Subcutaneous abdominal adipose tissue (tissue), 5 donors: Measurements from ENCODE around the gene PLAAT3.
"Not testable (repeated sequence)": the region's sequence is repeated elsewhere in the genome, so short reads cannot be mapped to it uniquely, and the experiment has no call there.

Experiments used
- H3K27ac ChIP-seq: one replicate; pipeline ENCODE4 v1.7.0; 2013; ENCODE audit warnings: low read depth, mild to moderate bottlenecking, inconsistent platforms, low read length, moderate library complexity
- H3K27me3 ChIP-seq, 5 donors: one replicate each; pipeline ENCODE4 v1.7.0; 2013; ENCODE audit warnings: low read length in 5 of 5, inconsistent platforms in 1 of 5; ENCODE audit not compliant: control insufficient read depth in 5 of 5, insufficient read depth in 4 of 5
- H3K36me3 ChIP-seq, 5 donors: one replicate each; pipeline ENCODE4 v1.7.0; 2013; ENCODE audit warnings: low read length in 5 of 5; ENCODE audit not compliant: control insufficient read depth in 5 of 5, insufficient read depth in 5 of 5
- H3K4me1 ChIP-seq, 5 donors: one replicate each; pipeline ENCODE4 v1.7.0; 2013; ENCODE audit warnings: low read length in 5 of 5, mild to moderate bottlenecking in 3 of 5, moderate library complexity in 1 of 5; ENCODE audit not compliant: control insufficient read depth in 5 of 5, insufficient read depth in 5 of 5
- H3K4me3 ChIP-seq, 5 donors: one replicate each; pipeline ENCODE4 v1.7.0; 2013; ENCODE audit warnings: low read length in 5 of 5, low read depth in 1 of 5
- H3K9ac ChIP-seq, 5 donors: one replicate each; pipeline ENCODE4 v1.7.0; 2013; ENCODE audit warnings: low read length in 5 of 5, mild to moderate bottlenecking in 4 of 5, moderate library complexity in 3 of 5
- H3K9me3 ChIP-seq, 5 donors: one replicate each; pipeline ENCODE4 v1.7.0; 2013; ENCODE audit warnings: low read length in 5 of 5; ENCODE audit not compliant: control insufficient read depth in 5 of 5
- donor health status: healthy.
- donor health status: healthy.
- donor health status: healthy.
- donor health status: healthy.
- donor health status: healthy.

Gene PLAAT3

DNA sequence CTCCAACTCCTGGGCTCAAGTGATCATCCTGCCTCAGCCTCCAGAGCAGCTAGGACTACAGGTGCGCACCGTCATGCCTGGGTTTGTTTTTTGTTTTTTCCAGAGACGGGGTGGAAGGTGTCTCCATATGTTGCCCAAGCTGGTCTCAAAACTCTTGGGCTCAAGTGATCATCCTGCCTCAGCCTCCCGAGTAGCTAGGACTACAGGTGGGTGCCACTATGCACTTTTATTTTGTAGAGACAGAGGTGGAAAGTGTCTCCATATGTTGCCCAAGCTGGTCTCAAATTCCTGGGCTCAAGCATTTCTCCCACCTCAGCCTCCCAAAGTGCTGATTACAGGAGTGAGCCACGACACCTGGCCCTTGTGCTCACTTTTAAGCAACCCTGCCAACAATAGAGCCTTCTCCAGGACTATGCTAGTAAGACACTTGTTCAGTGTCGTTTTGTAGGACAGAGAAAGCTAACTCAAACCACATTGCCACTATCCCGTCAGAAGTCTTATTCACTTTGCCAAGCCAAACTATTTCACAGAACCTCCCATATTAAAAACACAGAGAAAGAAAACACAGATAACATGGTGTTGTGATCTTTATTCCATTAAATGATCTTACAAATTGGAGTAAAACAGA lies 9.4 kb upstream of the PLAAT3 start:
- Histone ChIP-seq H3K36me3 (peaks cover under 1 to 12% (median 7%) of the 10 kb centered on the region in 5 donors), H3K9me3 (no peaks in the 10 kb centered on the region), H3K4me1 (peaks cover 0 to 8% (median 0%) of the 10 kb centered on the region in 5 donors), H3K4me3 (no peak overlapping the region), H3K27me3 (no peaks in the 10 kb centered on the region), H3K27ac (no peak overlapping the region), H3K9ac (no peak overlapping the region)

DNA sequence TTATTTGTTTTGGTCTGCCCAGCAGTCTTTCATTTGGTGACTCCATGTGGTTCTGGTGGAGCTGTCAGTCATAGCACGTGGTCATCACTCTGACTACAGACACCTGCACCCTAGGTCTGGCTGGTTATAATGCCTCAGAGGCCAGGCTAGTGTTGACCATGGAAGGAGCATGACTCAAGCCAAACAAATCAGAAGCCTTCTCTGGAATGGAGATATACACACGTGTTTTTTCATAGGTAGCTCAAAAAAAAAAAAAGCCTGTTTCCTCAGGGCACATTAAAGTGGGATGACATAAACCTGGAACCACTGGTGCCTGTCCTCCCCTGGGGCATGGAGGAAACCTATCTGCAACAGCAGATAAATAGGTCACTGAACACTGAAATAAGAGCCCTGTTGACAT lies 8.1 kb upstream of the PLAAT3 start:
- Histone ChIP-seq H3K27me3 (no peaks in the 10 kb centered on the region), H3K9me3 (no peaks in the 10 kb centered on the region), H3K4me3 (no peak overlapping the region), H3K4me1 (peaks cover 0 to 8% (median 0%) of the 10 kb centered on the region in 5 donors), H3K9ac (no peak overlapping the region), H3K27ac (no peak overlapping the region), H3K36me3 (peaks cover 0 to 3% (median 0%) of the 10 kb centered on the region in 5 donors)

DNA sequence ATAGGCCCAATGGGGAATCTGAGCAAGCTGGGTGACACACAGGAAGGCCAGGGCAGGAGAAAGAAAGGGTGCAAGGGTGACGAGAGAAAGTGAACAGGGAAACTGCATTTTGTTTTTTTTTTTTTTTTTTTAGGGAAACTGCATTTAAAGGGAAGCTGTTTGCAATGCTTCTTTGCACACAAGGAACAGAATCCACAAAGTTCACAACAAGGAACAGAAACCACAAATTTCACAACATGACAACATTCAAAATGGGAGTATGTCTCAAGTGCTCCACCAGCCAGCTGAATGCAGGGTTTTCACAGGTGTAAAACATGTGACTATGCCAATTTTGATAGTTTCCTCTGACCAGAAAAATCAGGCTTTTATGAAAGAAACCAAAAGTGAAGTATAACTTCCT lies 6.8 kb upstream of the PLAAT3 start:
- H3K27ac ChIP-seq: no peak overlapping the region
- no peaks in the 10 kb centered on the region for H3K9me3 ChIP-seq
- H3K36me3 ChIP-seq: no peaks in the 10 kb centered on the region
- H3K4me3 ChIP-seq: no peak overlapping the region
- no peaks in the 10 kb centered on the region for H3K27me3 ChIP-seq
- peaks cover 0 to 8% (median 0%) of the 10 kb centered on the region in 5 donors for H3K4me1 ChIP-seq
- no peak overlapping the region for H3K9ac ChIP-seq

DNA sequence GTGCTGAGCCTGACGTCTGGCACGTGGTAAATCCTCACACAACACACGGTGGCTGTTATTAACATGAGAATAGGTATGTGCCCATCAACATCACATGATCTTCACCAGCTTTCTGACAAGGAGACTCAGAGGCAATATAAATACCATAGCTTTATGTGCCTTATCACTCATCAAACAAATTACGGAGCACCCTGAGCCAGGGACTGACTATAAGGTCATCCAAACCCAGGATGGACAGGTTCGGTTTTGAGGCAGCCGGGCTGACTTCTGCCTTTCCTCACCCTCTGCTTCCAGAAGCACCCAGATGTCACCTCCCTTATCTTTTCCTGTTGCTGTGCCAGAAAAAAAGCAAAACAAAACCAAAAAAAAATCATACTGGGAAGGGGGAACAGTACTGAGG lies 5.7 kb upstream of the PLAAT3 start:
- Histone ChIP-seq H3K36me3 (no peaks in the 10 kb centered on the region), H3K27me3 (no peaks in the 10 kb centered on the region), H3K4me3 (no peak overlapping the region), H3K4me1 (peaks cover 0 to 8% (median 0%) of the 10 kb centered on the region in 5 donors), H3K9me3 (no peaks in the 10 kb centered on the region), H3K9ac (no peak overlapping the region), H3K27ac (no peak overlapping the region)

DNA sequence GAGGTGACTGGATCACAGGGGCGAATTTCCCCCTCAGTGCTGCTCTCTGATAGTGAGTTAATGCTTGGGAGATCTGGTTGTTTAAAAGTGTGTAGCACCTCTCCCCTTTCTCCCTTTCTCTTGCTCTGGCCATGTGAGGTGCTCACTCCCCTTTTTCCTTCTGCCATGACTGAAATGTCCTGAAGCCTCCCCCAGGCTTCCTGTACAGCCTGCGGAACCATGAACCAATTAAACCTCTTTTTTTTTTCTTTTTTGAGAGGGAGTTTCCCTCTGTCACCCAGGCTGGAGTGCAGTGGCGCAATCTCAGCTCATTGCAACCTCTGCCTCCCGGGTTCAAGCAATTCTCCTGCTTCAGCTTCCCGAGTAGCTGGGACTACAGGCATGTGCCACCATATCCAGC lies 3.5 kb upstream of the PLAAT3 start:
- not testable (repeated sequence) for H3K9me3 ChIP-seq, H3K4me3 ChIP-seq, H3K27me3 ChIP-seq, H3K27ac ChIP-seq, H3K36me3 ChIP-seq, H3K9ac ChIP-seq
- H3K4me1 ChIP-seq: peaks cover 0 to 14% (median 3%) of the 10 kb centered on the region in 5 donors

DNA sequence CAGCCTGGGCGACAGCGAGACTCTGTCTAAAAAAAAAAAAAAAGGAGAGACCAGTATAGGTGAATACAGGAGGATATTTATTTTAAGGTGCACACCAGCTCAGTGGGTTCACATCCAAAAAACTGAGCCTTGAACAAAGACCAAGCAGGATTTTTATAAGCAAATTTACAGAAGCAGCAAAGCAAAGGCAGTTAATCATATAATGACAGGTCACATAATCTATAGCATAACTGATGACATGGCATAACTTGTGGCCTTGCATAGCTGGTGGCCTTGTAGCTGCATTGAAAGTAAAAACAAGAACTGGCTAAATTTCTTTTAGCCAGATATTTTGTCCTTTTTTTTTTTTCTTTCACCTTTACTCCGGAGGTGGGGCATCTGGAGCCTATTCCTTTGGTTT lies 2.7 kb upstream of the PLAAT3 start:
- Histone ChIP-seq H3K27ac (no peak overlapping the region), H3K4me1 (peaks cover 0 to 19% (median 6%) of the 10 kb centered on the region in 5 donors), H3K4me3 (no peak overlapping the region), H3K36me3 (no peaks in the 10 kb centered on the region), H3K27me3 (no peaks in the 10 kb centered on the region), H3K9ac (no peak overlapping the region), H3K9me3 (no peaks in the 10 kb centered on the region)

DNA sequence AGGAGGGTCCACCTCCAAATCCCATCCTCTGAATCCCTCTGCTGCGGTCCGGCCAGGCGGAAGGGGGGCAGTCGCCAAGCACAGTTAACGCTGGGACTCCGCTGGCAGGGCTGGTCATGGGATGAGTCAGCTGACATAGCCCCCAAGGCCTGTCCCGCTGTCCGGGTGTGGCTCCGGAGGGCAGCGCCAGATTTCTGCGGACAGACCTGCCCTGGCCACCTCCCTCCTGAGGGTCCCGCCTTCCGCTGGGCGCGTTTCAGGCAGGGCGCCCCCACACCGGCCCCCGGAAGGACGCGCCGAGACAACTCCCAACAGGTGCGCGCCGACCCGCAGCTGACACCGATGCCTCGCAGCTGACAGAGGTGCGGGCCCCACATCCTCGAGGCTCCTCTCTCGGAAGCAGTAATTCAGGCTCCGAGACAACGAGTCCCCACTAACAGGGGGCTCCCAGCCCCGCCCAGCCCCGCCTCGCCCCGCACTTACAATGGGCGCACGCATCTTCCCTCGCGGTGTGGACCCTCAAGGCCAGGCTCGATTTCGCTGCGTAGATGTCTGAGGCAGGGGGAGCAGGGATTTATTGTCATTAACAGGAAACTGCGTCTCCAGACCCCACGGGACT lies 607 bp downstream of the PLAAT3 start:
- H3K9me3 ChIP-seq: no peaks in the 10 kb centered on the region
- peak overlapping the region; percentile 96 for H3K27ac ChIP-seq
- H3K27me3 ChIP-seq: no peaks in the 10 kb centered on the region
- H3K4me3 ChIP-seq: peak overlapping the region; percentile 71 to 88 (median 86)
- H3K36me3 ChIP-seq: no peaks in the 10 kb centered on the region
- peak overlapping the region in 4 of 5 donors; percentile 84 to 95 (median 92) for H3K9ac ChIP-seq
- H3K4me1 ChIP-seq: peaks cover 17 to 45% (median 38%) of the 10 kb centered on the region in 5 donors

DNA sequence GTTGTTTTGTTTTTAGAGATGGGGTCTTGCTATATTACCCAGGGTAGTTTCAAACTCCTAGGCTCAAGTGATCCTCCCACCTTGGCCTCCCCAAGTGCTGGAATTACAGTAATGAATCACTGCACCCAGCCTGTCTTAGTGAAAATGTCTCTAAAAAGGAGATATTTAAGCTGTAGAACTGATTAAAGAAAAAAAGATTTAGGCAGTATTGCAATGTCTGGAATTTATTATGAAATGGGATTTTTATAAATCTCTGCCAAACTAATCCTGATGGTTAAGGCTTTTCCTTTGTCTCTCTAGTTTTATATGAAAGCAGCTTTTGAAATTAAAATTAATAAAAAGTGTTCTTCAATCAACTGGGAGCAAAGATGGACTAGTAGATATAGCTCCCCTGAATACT lies 2.1 kb downstream of the PLAAT3 start:
- H3K9me3 ChIP-seq: no peaks in the 10 kb centered on the region
- peaks cover 18 to 52% (median 50%) of the 10 kb centered on the region in 5 donors for H3K4me1 ChIP-seq
- peak overlapping the region; percentile 71 to 88 (median 86) for H3K4me3 ChIP-seq
- H3K27me3 ChIP-seq: no peaks in the 10 kb centered on the region
- peak overlapping the region; percentile 80 to 95 (median 87) for H3K9ac ChIP-seq
- no peaks in the 10 kb centered on the region for H3K36me3 ChIP-seq
- H3K27ac ChIP-seq: peak overlapping the region; percentile 98

DNA sequence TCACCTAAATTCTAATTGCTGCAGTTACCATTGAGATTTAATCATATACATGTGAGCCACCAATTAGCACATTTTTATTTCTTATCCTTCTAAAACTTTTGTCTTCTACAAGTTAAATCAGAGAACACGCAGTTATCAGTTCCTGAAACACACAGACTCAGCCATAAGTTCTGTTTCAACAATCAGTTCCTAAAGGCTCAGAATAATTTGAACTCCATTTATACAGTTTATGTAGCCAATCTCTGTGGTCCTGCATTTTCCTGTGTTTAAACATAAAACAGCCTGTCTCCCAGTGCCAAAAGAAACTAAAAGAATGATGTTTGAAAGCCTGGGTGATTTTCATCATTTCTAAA lies 2.9 kb downstream of the PLAAT3 start:
- Histone ChIP-seq H3K4me3 (peak overlapping the region; percentile 28 to 87 (median 65)), H3K9ac (peak overlapping the region in 3 of 5 donors; percentile 35 to 61 (median 47))

DNA sequence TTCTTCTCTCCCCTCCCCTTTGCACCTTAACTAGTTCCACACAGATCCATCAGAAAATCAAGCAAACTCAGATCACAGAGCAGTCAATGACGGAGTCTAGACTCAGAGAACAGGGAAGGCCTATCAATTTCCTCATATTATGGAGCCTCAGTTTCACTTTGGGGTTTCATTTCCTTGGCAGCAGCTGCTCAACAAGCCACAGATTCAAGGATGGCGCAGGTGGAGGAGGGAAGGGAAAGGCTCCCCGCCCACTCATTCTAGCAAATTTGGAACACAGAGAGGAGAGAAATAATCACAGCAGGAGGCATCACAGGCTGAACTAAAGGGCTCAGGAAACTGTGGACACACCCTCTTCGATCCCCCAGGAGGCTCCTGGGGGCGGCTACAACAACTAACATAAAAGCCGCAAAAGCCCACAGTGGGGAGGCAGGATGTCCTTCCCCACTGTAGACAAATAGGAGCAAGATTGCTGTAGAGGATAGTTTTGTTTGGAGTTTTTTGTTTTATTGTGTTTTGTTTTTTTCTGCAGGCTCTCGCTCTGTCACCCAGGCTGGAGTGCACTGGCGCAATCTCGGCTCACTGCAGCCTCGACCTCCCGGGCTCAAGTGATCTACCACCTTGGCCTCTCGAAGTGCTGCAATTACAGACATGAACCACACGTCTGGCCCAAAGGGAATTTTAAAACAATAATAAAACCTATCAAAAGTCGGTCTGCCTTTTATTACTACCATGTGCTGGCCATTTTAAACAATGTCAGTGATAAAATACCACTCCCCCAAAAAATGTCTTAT lies 3.4 kb downstream of the PLAAT3 start:
- H3K9me3 ChIP-seq: no peaks in the 10 kb centered on the region
- H3K36me3 ChIP-seq: peaks cover 0 to 10% (median 8%) of the 10 kb centered on the region in 5 donors
- peaks cover 18 to 64% (median 58%) of the 10 kb centered on the region in 5 donors for H3K4me1 ChIP-seq
- H3K4me3 ChIP-seq: peak overlapping the region; percentile 28 to 87 (median 65)
- H3K9ac ChIP-seq: peak overlapping the region; percentile 35 to 89 (median 48)
- peak overlapping the region; percentile 98 for H3K27ac ChIP-seq
- no peaks in the 10 kb centered on the region for H3K27me3 ChIP-seq

More for the DNA sequence above, 2.9 kb downstream of the PLAAT3 start:
- peak overlapping the region; percentile 98 for H3K27ac ChIP-seq
- no peaks in the 10 kb centered on the region for H3K27me3 ChIP-seq
- peaks cover 18 to 58% (median 55%) of the 10 kb centered on the region in 5 donors for H3K4me1 ChIP-seq
- peaks cover 0 to 7% (median 6%) of the 10 kb centered on the region in 5 donors for H3K36me3 ChIP-seq
- H3K9me3 ChIP-seq: no peaks in the 10 kb centered on the region
